GM12878 (cell line): ENCODE results near the gene SSNA1. TPM values are rescaled to one million over a fixed set of nuclear protein-coding genes. Genes with fewer than 3 reads are reported as not detected.

Experiments used
- ATAC-seq: fragments of 200-7000 bp; cut with Tn5 transposase; 3 replicates; pipeline ENCODE4 v1.9.1; 2020; ENCODE audit warnings: mild to moderate bottlenecking, moderate library complexity
- BruUV-seq: library from RNA; stranded (reverse); fragments of 400-500 nt; replicated peaks from 2 replicates; lab custom pipeline; 2021; lab: Mats Ljungman, UMichigan
- CTCF ChIA-PET: fragments of 300-600 bp; sonication (Branson Sonifier 250); formaldehyde crosslinking; extraction: SDS; loops from one replicate; lab custom pipeline; 2021; ENCODE audit warnings: inconsistent platforms; lab: Yijun Ruan, JAX
- POLR2A ChIA-PET: fragments of 350-600 bp; formaldehyde crosslinking; extraction: SDS; loops from one replicate; lab custom pipeline; 2021; ENCODE audit warnings: inconsistent platforms; lab: Charles Lee
- RAD21 ChIA-PET: fragments of 300-600 bp; sonication (Branson Sonifier 250); formaldehyde crosslinking; loops from one replicate; lab custom pipeline; 2023; ENCODE audit warnings: antibody characterized with exemption; ENCODE audit not compliant: unreplicated experiment; lab: Charles Lee
- SMC1A ChIA-PET: fragments of 300-600 bp; sonication (Branson Sonifier 250); formaldehyde crosslinking; loops from one replicate; lab custom pipeline; 2023; ENCODE audit not compliant: unreplicated experiment, uncharacterized antibody; lab: Charles Lee
- DNase-seq: peaks from one replicate; pipeline ENCODE4 v3.0.0-alpha.2; 2011; ENCODE audit warnings: low read depth, low spot score
- FAIRE-seq: peaks from 3 replicates; lab custom pipeline; 2011; peaks lifted over from hg19 to GRCh38; lab: Jason Lieb, UNC
- H2AFZ ChIP-seq: 2 replicates; pipeline ENCODE4 v1.6.0; 2011; ENCODE audit warnings: low read depth, low read length, control low read depth; ENCODE audit not compliant: control insufficient read depth
- H3K27ac ChIP-seq: 2 replicates; pipeline ENCODE4 v1.5.1; 2011; ENCODE audit warnings: control low read depth; ENCODE audit not compliant: control insufficient read depth, insufficient read depth
- H3K27me3 ChIP-seq, 2 experiments: replicated peaks in 1 of 2; 2 replicates each; pipeline versions ENCODE4 v1.6.0 to v1.6.1; 2011; ENCODE audit warnings: low read length in 1 of 2; ENCODE audit not compliant: control insufficient read depth in 2 of 2, insufficient read depth in 2 of 2
- H3K36me3 ChIP-seq, 2 experiments: 2 replicates each; pipeline ENCODE4 v1.5.1; 2011; ENCODE audit warnings: low read length in 1 of 2; ENCODE audit not compliant: control insufficient read depth in 2 of 2, insufficient read depth in 2 of 2
- H3K4me1 ChIP-seq: 2 replicates; pipeline ENCODE4 v1.6.1; 2011; ENCODE audit warnings: mild to moderate bottlenecking, low read length, moderate library complexity, mixed read lengths; ENCODE audit not compliant: control insufficient read depth, insufficient read depth
- H3K4me2 ChIP-seq: 2 replicates; pipeline ENCODE4 v1.6.0; 2011; ENCODE audit warnings: control low read depth; ENCODE audit not compliant: control insufficient read depth, insufficient read depth
- H3K4me3 ChIP-seq: fragments of 200-600 bp; sonication (generic); 2 replicates; pipeline ENCODE4 v1.5.1; 2016
- H3K79me2 ChIP-seq: 2 replicates; pipeline ENCODE4 v1.6.0; 2011; ENCODE audit warnings: low read length; ENCODE audit not compliant: control insufficient read depth, insufficient read depth
- H3K9ac ChIP-seq: 2 replicates; pipeline ENCODE4 v1.8.0; 2011; ENCODE audit warnings: low read length, control low read depth, mixed read lengths; ENCODE audit not compliant: control insufficient read depth, insufficient read depth
- H3K9me3 ChIP-seq: replicated peaks from 3 replicates; pipeline ENCODE4 v1.5.1; 2011; ENCODE audit warnings: mild to moderate bottlenecking, low read length; ENCODE audit not compliant: control insufficient read depth, insufficient read depth
- H4K20me1 ChIP-seq: 2 replicates; pipeline ENCODE4 v1.6.0; 2011; ENCODE audit not compliant: control insufficient read depth, insufficient read depth
- FOXK2 ChIP-seq: fragments of 450-650 bp; IDR thresholded peaks from 2 replicates; pipeline ENCODE4 v1.6.1; 2017; ENCODE audit warnings: mild to moderate bottlenecking, moderate library complexity
- HDGF ChIP-seq: fragments of 450-650 bp; IDR thresholded peaks from 2 replicates; pipeline ENCODE4 v1.6.1; 2016; ENCODE audit warnings: antibody characterized with exemption
- MEF2B ChIP-seq: fragments of 450-650 bp; IDR thresholded peaks from 2 replicates; pipeline ENCODE4 v1.6.1; 2018; ENCODE audit warnings: mild to moderate bottlenecking, moderate library complexity; ENCODE audit not compliant: partially characterized antibody, poor library complexity, severe bottlenecking
- SP1 ChIP-seq: IDR thresholded peaks from one replicate; pipeline ENCODE4 v1.6.1; 2011; ENCODE audit warnings: low read depth, low read length
- SUPT20H ChIP-seq: IDR thresholded peaks from 2 replicates; pipeline ENCODE4 v1.6.1; 2011; ENCODE audit warnings: low read depth, mild to moderate bottlenecking, low read length, moderate library complexity, borderline replicate concordance; ENCODE audit not compliant: control insufficient read depth
- TCF3 ChIP-seq: IDR thresholded peaks from 2 replicates; pipeline ENCODE4 v1.6.1; 2012; ENCODE audit warnings: low read depth, mild to moderate bottlenecking, low read length, borderline replicate concordance; ENCODE audit not compliant: insufficient read depth
- ZNF207 ChIP-seq: fragments of 450-650 bp; IDR thresholded peaks from 2 replicates; pipeline ENCODE4 v1.6.1; 2014; ENCODE audit warnings: antibody characterized with exemption, mild to moderate bottlenecking, borderline replicate concordance
- WGBS: methylation state at CpG from one replicate; pipeline ENCODE4 v1.1.6; 2016; ENCODE audit warnings: low lambda C conversion rate; ENCODE audit not compliant: insufficient replicate concordance, insufficient coverage; ENCODE audit errors: missing lambda C conversion rate; 5-methylcytosine and 5-hydroxymethylcytosine counted together
- in situ Hi-C: fragments of 300-500 bp; cut with MboI; formaldehyde crosslinking; loops from 9 replicates; pipeline ENCODE4 v1.14.3; 2018; ENCODE audit warnings: mixed read lengths
- intact Hi-C: fragments of 100-400 bp; cut with micrococcal nuclease; formaldehyde crosslinking; loops from one replicate; pipeline ENCODE4 v1.14.2; 2022; ENCODE audit not compliant: unreplicated experiment
- polyA plus RNA-seq, 11 experiments: library from polyadenylated mRNA; depleted of rRNA in 4 of 11; unstranded in 6 of 11; stranded (reverse) in 5 of 11; fragments of >200 nt; fragmentation: Nextera tagmentation in 4 of 11; fragmentation: Illumina TruSeq in 1 of 11; extraction: Ambion mirVana in 4 of 11; extraction: Trizol in 1 of 11; gene quantifications; 1 replicate in 1 of 11; 2 replicates in 10 of 11; pipeline versions ENCODE4 v1.2.1 to v1.2.3, GENCODE V29; 2011 to 2016; ENCODE audit warnings: inconsistent platforms in 2 of 11, missing spikeins in 2 of 11, low read depth in 1 of 11
- total RNA-seq, 4 experiments: library from RNA; depleted of rRNA in 3 of 4; stranded (reverse); fragments of >200 nt in 3 of 4; fragmentation: Illumina TruSeq in 1 of 4; extraction: Trizol in 1 of 4; gene quantifications; 2 replicates each; pipeline versions ENCODE4 v1.2.1 to v1.2.3, GENCODE V29; 2013 to 2021
- TF ChIP-seq, protein P1 (sequence below): fragments of 450-650 bp; IDR thresholded peaks from 2 replicates; pipeline ENCODE4 v1.6.1; 2018; ENCODE audit warnings: mild to moderate bottlenecking, low read depth, moderate library complexity; ENCODE audit not compliant: partially characterized antibody
- TF ChIP-seq, protein P2 (sequence below): fragments of 450-650 bp; IDR thresholded peaks from 2 replicates; pipeline ENCODE4 v1.6.1; 2017; ENCODE audit warnings: mild to moderate bottlenecking, moderate library complexity
- TF ChIP-seq, protein P3 (sequence below): fragments of 450-650 bp; formaldehyde crosslinking; IDR thresholded peaks from 2 replicates; pipeline ENCODE4 v1.5.0; 2022; ENCODE audit warnings: mild to moderate bottlenecking, missing genetic modification characterization
- TF ChIP-seq, protein P4 (sequence below): fragments of 450-650 bp; IDR thresholded peaks from 2 replicates; pipeline ENCODE4 v1.6.1; 2018; ENCODE audit warnings: borderline replicate concordance, mild to moderate bottlenecking; ENCODE audit not compliant: partially characterized antibody

Gene SSNA1
- total and polyA plus RNA-seq, 10 of the 15 experiments (the other 5 are each of a cell fraction or from before 2014, with no cell fraction given), result 0.63 to 139 (median 78.0) TPM

DNA sequence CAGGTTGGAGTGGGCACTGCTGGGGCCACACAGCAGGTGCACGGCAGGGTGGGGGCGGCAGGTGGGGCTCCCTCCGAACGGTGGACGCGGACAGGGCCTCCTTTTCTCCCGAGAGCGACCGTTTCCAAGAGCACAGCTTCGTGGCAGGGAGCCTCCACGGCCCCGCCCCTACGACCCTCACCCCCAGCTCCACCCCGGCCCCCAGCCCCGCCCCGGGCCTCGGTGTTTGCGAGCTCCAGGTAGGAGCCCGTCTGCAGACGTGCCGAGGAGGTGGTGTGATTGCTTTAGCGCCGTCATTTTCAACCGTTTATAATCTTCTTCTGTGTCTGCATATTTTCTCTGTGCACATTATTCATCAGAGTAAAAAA, 40.7 kb upstream of the SSNA1 start:
- H3K79me2 ChIP-seq, result no peaks in the 10 kb centered on the region
- DNase-seq, result no peak
- H3K4me3 ChIP-seq, result no peak overlapping the region
- no peak overlapping the region for H2AFZ ChIP-seq
- WGBS, result 48% methylated on average over 18 of the region's 24 CpGs
- ATAC-seq, result no peak
- SMC1A ChIA-PET, result no interaction called here
- H3K36me3 ChIP-seq, result no peaks in the 10 kb centered on the region
- CTCF ChIA-PET, result no interaction called here
- POLR2A ChIA-PET, result interaction anchor here (1.0 kb wide), 1 partner anchor 18 kb away, joined by 3 read pairs; no protein-coding TSS in a partner anchor
- no peak overlapping the region for H3K4me2 ChIP-seq
- no peaks in the 10 kb centered on the region for H3K27me3 ChIP-seq
- no peak overlapping the region for H3K27ac ChIP-seq
- H3K9me3 ChIP-seq, result no peaks in the 10 kb centered on the region; the same call in 2 of the 3 replicates
- no TSS peak for BruUV-seq
- RAD21 ChIA-PET, result interaction anchor here (0.6 kb wide), 1 partner anchor 13 kb away, joined by 3 read pairs; no protein-coding TSS in a partner anchor
- H3K4me1 ChIP-seq, result peaks cover 9% of the 10 kb centered on the region; the same call in 1 of the 2 replicates
- H4K20me1 ChIP-seq, result no peaks in the 10 kb centered on the region
- in situ Hi-C loops (no loop called here), intact Hi-C loops (no loop called here)
- no peak for FAIRE-seq
- H3K9ac ChIP-seq, result no peak overlapping the region
- TF ChIP-seq HDGF, result no peak
- no peak for TF ChIP-seq SP1
- TF ChIP-seq, protein P1, sequence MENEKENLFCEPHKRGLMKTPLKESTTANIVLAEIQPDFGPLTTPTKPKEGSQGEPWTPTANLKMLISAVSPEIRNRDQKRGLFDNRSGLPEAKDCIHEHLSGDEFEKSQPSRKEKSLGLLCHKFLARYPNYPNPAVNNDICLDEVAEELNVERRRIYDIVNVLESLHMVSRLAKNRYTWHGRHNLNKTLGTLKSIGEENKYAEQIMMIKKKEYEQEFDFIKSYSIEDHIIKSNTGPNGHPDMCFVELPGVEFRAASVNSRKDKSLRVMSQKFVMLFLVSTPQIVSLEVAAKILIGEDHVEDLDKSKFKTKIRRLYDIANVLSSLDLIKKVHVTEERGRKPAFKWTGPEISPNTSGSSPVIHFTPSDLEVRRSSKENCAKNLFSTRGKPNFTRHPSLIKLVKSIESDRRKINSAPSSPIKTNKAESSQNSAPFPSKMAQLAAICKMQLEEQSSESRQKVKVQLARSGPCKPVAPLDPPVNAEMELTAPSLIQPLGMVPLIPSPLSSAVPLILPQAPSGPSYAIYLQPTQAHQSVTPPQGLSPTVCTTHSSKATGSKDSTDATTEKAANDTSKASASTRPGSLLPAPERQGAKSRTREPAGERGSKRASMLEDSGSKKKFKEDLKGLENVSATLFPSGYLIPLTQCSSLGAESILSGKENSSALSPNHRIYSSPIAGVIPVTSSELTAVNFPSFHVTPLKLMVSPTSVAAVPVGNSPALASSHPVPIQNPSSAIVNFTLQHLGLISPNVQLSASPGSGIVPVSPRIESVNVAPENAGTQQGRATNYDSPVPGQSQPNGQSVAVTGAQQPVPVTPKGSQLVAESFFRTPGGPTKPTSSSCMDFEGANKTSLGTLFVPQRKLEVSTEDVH, result no peak
- TF ChIP-seq ZNF207, result no peak
- TF ChIP-seq, protein P2, sequence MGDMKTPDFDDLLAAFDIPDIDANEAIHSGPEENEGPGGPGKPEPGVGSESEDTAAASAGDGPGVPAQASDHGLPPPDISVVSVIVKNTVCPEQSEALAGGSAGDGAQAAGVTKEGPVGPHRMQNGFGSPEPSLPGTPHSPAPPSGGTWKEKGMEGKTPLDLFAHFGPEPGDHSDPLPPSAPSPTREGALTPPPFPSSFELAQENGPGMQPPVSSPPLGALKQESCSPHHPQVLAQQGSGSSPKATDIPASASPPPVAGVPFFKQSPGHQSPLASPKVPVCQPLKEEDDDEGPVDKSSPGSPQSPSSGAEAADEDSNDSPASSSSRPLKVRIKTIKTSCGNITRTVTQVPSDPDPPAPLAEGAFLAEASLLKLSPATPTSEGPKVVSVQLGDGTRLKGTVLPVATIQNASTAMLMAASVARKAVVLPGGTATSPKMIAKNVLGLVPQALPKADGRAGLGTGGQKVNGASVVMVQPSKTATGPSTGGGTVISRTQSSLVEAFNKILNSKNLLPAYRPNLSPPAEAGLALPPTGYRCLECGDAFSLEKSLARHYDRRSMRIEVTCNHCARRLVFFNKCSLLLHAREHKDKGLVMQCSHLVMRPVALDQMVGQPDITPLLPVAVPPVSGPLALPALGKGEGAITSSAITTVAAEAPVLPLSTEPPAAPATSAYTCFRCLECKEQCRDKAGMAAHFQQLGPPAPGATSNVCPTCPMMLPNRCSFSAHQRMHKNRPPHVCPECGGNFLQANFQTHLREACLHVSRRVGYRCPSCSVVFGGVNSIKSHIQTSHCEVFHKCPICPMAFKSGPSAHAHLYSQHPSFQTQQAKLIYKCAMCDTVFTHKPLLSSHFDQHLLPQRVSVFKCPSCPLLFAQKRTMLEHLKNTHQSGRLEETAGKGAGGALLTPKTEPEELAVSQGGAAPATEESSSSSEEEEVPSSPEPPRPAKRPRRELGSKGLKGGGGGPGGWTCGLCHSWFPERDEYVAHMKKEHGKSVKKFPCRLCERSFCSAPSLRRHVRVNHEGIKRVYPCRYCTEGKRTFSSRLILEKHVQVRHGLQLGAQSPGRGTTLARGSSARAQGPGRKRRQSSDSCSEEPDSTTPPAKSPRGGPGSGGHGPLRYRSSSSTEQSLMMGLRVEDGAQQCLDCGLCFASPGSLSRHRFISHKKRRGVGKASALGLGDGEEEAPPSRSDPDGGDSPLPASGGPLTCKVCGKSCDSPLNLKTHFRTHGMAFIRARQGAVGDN, result no peak
- no peak for TF ChIP-seq SUPT20H
- TF ChIP-seq, protein P3, sequence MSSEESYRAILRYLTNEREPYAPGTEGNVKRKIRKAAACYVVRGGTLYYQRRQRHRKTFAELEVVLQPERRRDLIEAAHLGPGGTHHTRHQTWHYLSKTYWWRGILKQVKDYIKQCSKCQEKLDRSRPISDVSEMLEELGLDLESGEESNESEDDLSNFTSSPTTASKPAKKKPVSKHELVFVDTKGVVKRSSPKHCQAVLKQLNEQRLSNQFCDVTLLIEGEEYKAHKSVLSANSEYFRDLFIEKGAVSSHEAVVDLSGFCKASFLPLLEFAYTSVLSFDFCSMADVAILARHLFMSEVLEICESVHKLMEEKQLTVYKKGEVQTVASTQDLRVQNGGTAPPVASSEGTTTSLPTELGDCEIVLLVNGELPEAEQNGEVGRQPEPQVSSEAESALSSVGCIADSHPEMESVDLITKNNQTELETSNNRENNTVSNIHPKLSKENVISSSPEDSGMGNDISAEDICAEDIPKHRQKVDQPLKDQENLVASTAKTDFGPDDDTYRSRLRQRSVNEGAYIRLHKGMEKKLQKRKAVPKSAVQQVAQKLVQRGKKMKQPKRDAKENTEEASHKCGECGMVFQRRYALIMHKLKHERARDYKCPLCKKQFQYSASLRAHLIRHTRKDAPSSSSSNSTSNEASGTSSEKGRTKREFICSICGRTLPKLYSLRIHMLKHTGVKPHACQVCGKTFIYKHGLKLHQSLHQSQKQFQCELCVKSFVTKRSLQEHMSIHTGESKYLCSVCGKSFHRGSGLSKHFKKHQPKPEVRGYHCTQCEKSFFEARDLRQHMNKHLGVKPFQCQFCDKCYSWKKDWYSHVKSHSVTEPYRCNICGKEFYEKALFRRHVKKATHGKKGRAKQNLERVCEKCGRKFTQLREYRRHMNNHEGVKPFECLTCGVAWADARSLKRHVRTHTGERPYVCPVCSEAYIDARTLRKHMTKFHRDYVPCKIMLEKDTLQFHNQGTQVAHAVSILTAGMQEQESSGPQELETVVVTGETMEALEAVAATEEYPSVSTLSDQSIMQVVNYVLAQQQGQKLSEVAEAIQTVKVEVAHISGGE, result no peak
- TF ChIP-seq, protein P4, sequence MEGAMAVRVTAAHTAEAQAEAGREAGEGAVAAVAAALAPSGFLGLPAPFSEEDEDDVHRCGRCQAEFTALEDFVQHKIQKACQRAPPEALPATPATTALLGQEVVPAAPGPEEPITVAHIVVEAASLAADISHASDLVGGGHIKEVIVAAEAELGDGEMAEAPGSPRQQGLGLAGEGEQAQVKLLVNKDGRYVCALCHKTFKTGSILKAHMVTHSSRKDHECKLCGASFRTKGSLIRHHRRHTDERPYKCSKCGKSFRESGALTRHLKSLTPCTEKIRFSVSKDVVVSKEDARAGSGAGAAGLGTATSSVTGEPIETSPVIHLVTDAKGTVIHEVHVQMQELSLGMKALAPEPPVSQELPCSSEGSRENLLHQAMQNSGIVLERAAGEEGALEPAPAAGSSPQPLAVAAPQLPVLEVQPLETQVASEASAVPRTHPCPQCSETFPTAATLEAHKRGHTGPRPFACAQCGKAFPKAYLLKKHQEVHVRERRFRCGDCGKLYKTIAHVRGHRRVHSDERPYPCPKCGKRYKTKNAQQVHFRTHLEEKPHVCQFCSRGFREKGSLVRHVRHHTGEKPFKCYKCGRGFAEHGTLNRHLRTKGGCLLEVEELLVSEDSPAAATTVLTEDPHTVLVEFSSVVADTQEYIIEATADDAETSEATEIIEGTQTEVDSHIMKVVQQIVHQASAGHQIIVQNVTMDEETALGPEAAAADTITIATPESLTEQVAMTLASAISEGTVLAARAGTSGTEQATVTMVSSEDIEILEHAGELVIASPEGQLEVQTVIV, result no peak
- TF ChIP-seq MEF2B, result no peak
- no peak for TF ChIP-seq FOXK2
- no peak for TF ChIP-seq TCF3
